WTC11 (cell line): ENCODE results near the gene PGBD1. TPM values are rescaled to one million over a fixed set of nuclear protein-coding genes. Genes with fewer than 3 reads are reported as not detected.

Experiments
- ATAC-seq: fragments of 200-7000 bp; cut with Tn5 transposase; 2 replicates; pipeline ENCODE4 v1.10.0; 2021; ENCODE audit warnings: mild to moderate bottlenecking, moderate library complexity
- CTCF ChIA-PET: fragments of 300-600 bp; sonication (Branson Sonifier 250); formaldehyde crosslinking; loops from one replicate; lab custom pipeline; 2021; ENCODE audit warnings: antibody characterized with exemption; lab: Charles Lee
- POLR2A ChIA-PET: fragments of 350-600 bp; sonication (Branson Sonifier 250); formaldehyde crosslinking; loops from one replicate; lab custom pipeline; 2021; ENCODE audit warnings: antibody characterized with exemption; lab: Charles Lee
- DNase-seq: peaks from one replicate; pipeline ENCODE4 v3.0.0; 2021; ENCODE audit warnings: low spot score
- H3K27ac Mint-ChIP-seq: 2 replicates; pipeline ENCODE4 v1.8.0; 2021; ENCODE audit warnings: mixed read lengths
- H3K27me3 Mint-ChIP-seq: 2 replicates; pipeline ENCODE4 v1.8.0; 2021; ENCODE audit warnings: low read depth, mild to moderate bottlenecking, moderate library complexity, mixed read lengths
- H3K36me3 Mint-ChIP-seq: 2 replicates; pipeline ENCODE4 v1.8.0; 2021; ENCODE audit warnings: mixed read lengths
- H3K4me1 Mint-ChIP-seq: 2 replicates; pipeline ENCODE4 v1.8.0; 2022; ENCODE audit warnings: mixed read lengths
- H3K4me3 Mint-ChIP-seq: 2 replicates; pipeline ENCODE4 v1.8.0; 2021; ENCODE audit warnings: mild to moderate bottlenecking, moderate library complexity, mixed read lengths
- H3K9me3 Mint-ChIP-seq: 2 replicates; pipeline ENCODE4 v1.8.0; 2021; ENCODE audit warnings: mixed read lengths
- ATF1 ChIP-seq: sonication (generic); formaldehyde crosslinking; IDR thresholded peaks from 2 replicates; pipeline ENCODE4 v1.8.1; 2023; ENCODE audit warnings: mild to moderate bottlenecking, moderate library complexity, missing genetic modification reagents
- ATF2 ChIP-seq: sonication (generic); formaldehyde crosslinking; IDR thresholded peaks from 2 replicates; pipeline ENCODE4 v1.8.1; 2022; ENCODE audit warnings: low read depth, missing genetic modification reagents, borderline replicate concordance
- ATF3 ChIP-seq: sonication (generic); formaldehyde crosslinking; conservative IDR thresholded peaks from 2 replicates; pipeline ENCODE4 v1.8.1; 2022; ENCODE audit warnings: mild to moderate bottlenecking, missing genetic modification reagents
- E2F4 ChIP-seq: sonication (generic); formaldehyde crosslinking; IDR thresholded peaks from 2 replicates; pipeline ENCODE4 v1.8.1; 2022; ENCODE audit warnings: low read depth, mild to moderate bottlenecking, moderate library complexity, missing genetic modification reagents, borderline replicate concordance
- ERG ChIP-seq: fragments of 250-450 bp; sonication (Bioruptor Pico); IDR thresholded peaks from 2 replicates; pipeline ENCODE4 v1.8.0; 2021; ENCODE audit warnings: mild to moderate bottlenecking
- FOXP4 ChIP-seq: sonication (generic); formaldehyde crosslinking; IDR thresholded peaks from 2 replicates; pipeline ENCODE4 v1.8.0; 2022; ENCODE audit warnings: mild to moderate bottlenecking, missing genetic modification reagents
- GABPB1 ChIP-seq: sonication (generic); formaldehyde crosslinking; IDR thresholded peaks from 2 replicates; pipeline ENCODE4 v1.8.1; 2023; ENCODE audit warnings: mild to moderate bottlenecking, missing genetic modification reagents
- GRHL2 ChIP-seq: fragments of 250-450 bp; sonication (Bioruptor Pico); IDR thresholded peaks from 2 replicates; pipeline ENCODE4 v1.8.0; 2022; ENCODE audit warnings: mild to moderate bottlenecking, moderate library complexity; ENCODE audit not compliant: insufficient replicate concordance, severe bottlenecking
- HMGA2 ChIP-seq: fragments of 250-450 bp; sonication (Bioruptor Pico); IDR thresholded peaks from 2 replicates; pipeline ENCODE4 v1.4.0; 2021; ENCODE audit warnings: mild to moderate bottlenecking, moderate library complexity
- NFYB ChIP-seq: sonication (generic); formaldehyde crosslinking; conservative IDR thresholded peaks from 2 replicates; pipeline ENCODE4 v1.8.0; 2022; ENCODE audit warnings: low read depth, missing genetic modification reagents
- NR3C1 ChIP-seq: sonication (generic); formaldehyde crosslinking; conservative IDR thresholded peaks from 2 replicates; pipeline ENCODE4 v1.8.1; 2023; ENCODE audit warnings: low read depth, mild to moderate bottlenecking, missing genetic modification reagents
- RELA ChIP-seq: sonication (generic); formaldehyde crosslinking; IDR thresholded peaks from 2 replicates; pipeline ENCODE4 v1.8.1; 2022; ENCODE audit warnings: missing genetic modification reagents, mild to moderate bottlenecking, borderline replicate concordance
- RORB ChIP-seq: fragments of 250-450 bp; sonication (Bioruptor Pico); IDR thresholded peaks from 2 replicates; pipeline ENCODE4 v1.9.0; 2021; ENCODE audit warnings: mild to moderate bottlenecking
- TCF7 ChIP-seq: sonication (generic); formaldehyde crosslinking; IDR thresholded peaks from 2 replicates; pipeline ENCODE4 v1.8.0; 2022; ENCODE audit warnings: mild to moderate bottlenecking, low read depth, missing genetic modification reagents, moderate library complexity
- TEAD1 ChIP-seq: sonication (generic); formaldehyde crosslinking; IDR thresholded peaks from 2 replicates; pipeline ENCODE4 v1.8.0; 2022; ENCODE audit warnings: mild to moderate bottlenecking, missing genetic modification reagents
- TEAD4 ChIP-seq: sonication (generic); formaldehyde crosslinking; IDR thresholded peaks from 2 replicates; pipeline ENCODE4 v1.8.0; 2022; ENCODE audit warnings: mild to moderate bottlenecking, missing genetic modification reagents
- TP53 ChIP-seq: sonication (generic); formaldehyde crosslinking; IDR thresholded peaks from 2 replicates; pipeline ENCODE4 v1.8.1; 2023; ENCODE audit warnings: mild to moderate bottlenecking, missing genetic modification reagents
- ZBTB43 ChIP-seq: sonication (generic); formaldehyde crosslinking; IDR thresholded peaks from 2 replicates; pipeline ENCODE4 v1.8.1; 2023; ENCODE audit warnings: mild to moderate bottlenecking, missing genetic modification reagents
- ZNF232 ChIP-seq: sonication (generic); formaldehyde crosslinking; IDR thresholded peaks from 2 replicates; pipeline ENCODE4 v1.8.0; 2022; ENCODE audit warnings: mild to moderate bottlenecking, missing genetic modification reagents
- ZNF317 ChIP-seq: sonication (generic); formaldehyde crosslinking; IDR thresholded peaks from 2 replicates; pipeline ENCODE4 v1.8.1; 2023; ENCODE audit warnings: low read depth, mild to moderate bottlenecking, moderate library complexity, missing genetic modification reagents, borderline replicate concordance
- ZNF532 ChIP-seq: fragments of 250-450 bp; sonication (Bioruptor Pico); IDR thresholded peaks from 2 replicates; pipeline ENCODE4 v1.9.0; 2021; ENCODE audit warnings: mild to moderate bottlenecking, borderline replicate concordance
- ZSCAN18 ChIP-seq: fragments of 250-450 bp; sonication (Bioruptor Pico); IDR thresholded peaks from 2 replicates; pipeline ENCODE4 v2.1.2; 2022; ENCODE audit warnings: mild to moderate bottlenecking, moderate library complexity
- total RNA-seq: library from RNA; stranded (reverse); gene quantifications from 3 replicates; pipeline ENCODE4 v1.2.3, GENCODE V29; 2021

Gene PGBD1
- total RNA-seq, 1 experiment from 2014 or later = 6.9 TPM

GRCh38 chr6:28311139-28311823, 29.9 kb downstream of the PGBD1 start:
- no peaks in the 10 kb centered on the region for H3K36me3 Mint-ChIP-seq
- ATAC-seq (no peak; the same call in 1 of the 2 replicates), DNase-seq (no peak)
- H3K27ac Mint-ChIP-seq = peak overlapping the region; percentile 58; the same call in 1 of the 2 replicates
- ChIA-PET CTCF (interaction anchor here (2.5 kb wide), 1 partner anchor 45 kb away, joined by 7 read pairs; no protein-coding TSS in a partner anchor), POLR2A (no interaction called here)
- TF ChIP-seq GRHL2 (CRISPR knock-in tag) = no peak
- no peak for TF ChIP-seq ATF1 (CRISPR knock-in tag)
- no peak for TF ChIP-seq ATF2
- TF ChIP-seq TP53 = no peak
- TF ChIP-seq HMGA2 (CRISPR knock-in tag) = no peak
- no peak for TF ChIP-seq ZNF317 (CRISPR knock-in tag)
- no peak for TF ChIP-seq TEAD4
- TF ChIP-seq GABPB1 (CRISPR knock-in tag) = no peak
- TF ChIP-seq FOXP4 = no peak
- no peak for TF ChIP-seq ZNF232 (CRISPR knock-in tag)
- no peak for TF ChIP-seq ZNF532 (CRISPR knock-in tag)
- TF ChIP-seq TCF7 (CRISPR knock-in tag) = no peak
- peaks cover 27% of the 10 kb centered on the region for H3K9me3 Mint-ChIP-seq
- H3K4me3 Mint-ChIP-seq = no peak overlapping the region
- no peaks in the 10 kb centered on the region for H3K27me3 Mint-ChIP-seq
- H3K4me1 Mint-ChIP-seq = peaks cover 23% of the 10 kb centered on the region

GRCh38 chr6:28312939-28313338, 31.6 kb downstream of the PGBD1 start:
- POLR2A ChIA-PET = no interaction called here
- DNase-seq = peak; percentile 17
- H3K9me3 Mint-ChIP-seq = peaks cover 15% of the 10 kb centered on the region; the same call in 1 of the 2 replicates
- TF ChIP-seq ATF3 (CRISPR knock-in tag) = no peak
- TF ChIP-seq E2F4 = no peak
- no peak for TF ChIP-seq ZSCAN18 (CRISPR knock-in tag)
- TF ChIP-seq ERG (CRISPR knock-in tag) = no peak
- no peak for TF ChIP-seq RORB (CRISPR knock-in tag)
- TF ChIP-seq NFYB (CRISPR knock-in tag) = no peak
- TF ChIP-seq TEAD1 (CRISPR knock-in tag) = no peak
- no peak for TF ChIP-seq NR3C1
- no peak for TF ChIP-seq RELA (CRISPR knock-in tag)
- TF ChIP-seq ZBTB43 (CRISPR knock-in tag) = no peak
- no peak for TF ChIP-seq TEAD4

More at GRCh38 chr6:28312939-28313338, 31.6 kb downstream of the PGBD1 start:
- Mint-ChIP-seq H3K4me1 (peaks cover 23% of the 10 kb centered on the region), H3K27me3 (no peaks in the 10 kb centered on the region), H3K36me3 (no peaks in the 10 kb centered on the region), H3K27ac (no peak overlapping the region), H3K4me3 (no peak overlapping the region)
- CTCF ChIA-PET = no interaction called here
- peak; percentile 79 for ATAC-seq
